Endothelial cell of umbilical vein (primary cell): ENCODE measurements around the gene VEPH1. TPM values are rescaled to one million over a fixed set of nuclear protein-coding genes. Genes with fewer than 3 reads are reported as not detected.

Experiments
- BruUV-seq: library from RNA; stranded (reverse); fragments of 400-500 nt; replicated peaks from 2 replicates; lab custom pipeline; 2021; lab: Mats Ljungman, UMichigan
- CTCF ChIA-PET: fragments of 300-600, 350-600 bp; sonication (Branson Sonifier 250); formaldehyde crosslinking; loops from one replicate; lab custom pipeline; 2021; ENCODE audit warnings: antibody characterized with exemption, inconsistent platforms; lab: Charles Lee
- POLR2A ChIA-PET: fragments of 300-600, 350-600 bp; sonication (Branson Sonifier 250); formaldehyde crosslinking; loops from one replicate; lab custom pipeline; 2021; ENCODE audit warnings: antibody characterized with exemption, inconsistent platforms; lab: Charles Lee
- DNase-seq: peaks from one replicate; pipeline ENCODE4 v3.0.0-alpha.2; 2011; ENCODE audit warnings: low read depth, low spot score
- FAIRE-seq: peaks from 2 replicates; lab custom pipeline; 2011; peaks lifted over from hg19 to GRCh38; lab: Jason Lieb, UNC
- H2AFZ ChIP-seq: 2 replicates; pipeline ENCODE4 v1.6.0; 2012; ENCODE audit warnings: low read depth, low read length, control low read depth, inconsistent platforms
- H3K27ac ChIP-seq: 2 replicates; pipeline ENCODE4 v1.5.1; 2011; ENCODE audit warnings: low read depth, mild to moderate bottlenecking, control low read depth, low read length, moderate library complexity; ENCODE audit not compliant: insufficient read depth
- H3K27me3 ChIP-seq, 2 experiments: 2 replicates each; pipeline versions ENCODE4 v1.6.0 to v1.6.1; 2011; ENCODE audit warnings: low read length in 2 of 2, mixed read lengths in 1 of 2; ENCODE audit not compliant: control insufficient read depth in 2 of 2, insufficient read depth in 2 of 2
- H3K36me3 ChIP-seq, 2 experiments: 2 replicates in 1 of 2; 3 replicates in 1 of 2; pipeline ENCODE4 v1.5.1; 2011; ENCODE audit warnings: low read length in 2 of 2, mild to moderate bottlenecking in 1 of 2, moderate library complexity in 1 of 2; ENCODE audit not compliant: control insufficient read depth in 2 of 2, insufficient read depth in 2 of 2; ENCODE audit errors: extremely low read depth in 1 of 2
- H3K4me1 ChIP-seq: 3 replicates; pipeline ENCODE4 v1.5.1; 2011; ENCODE audit warnings: mild to moderate bottlenecking, low read length; ENCODE audit not compliant: control insufficient read depth, insufficient read depth; ENCODE audit errors: extremely low read depth
- H3K4me2 ChIP-seq: 2 replicates; pipeline ENCODE4 v1.6.1; 2011; ENCODE audit warnings: low read length, control low read depth, mixed read lengths; ENCODE audit not compliant: insufficient read depth
- H3K4me3 ChIP-seq, 3 experiments: fragments of 200-600 bp in 1 of 3; sonication (generic), shearing (Covaris generic) in 1 of 3; replicated peaks in 1 of 3; 2 replicates each; pipeline ENCODE4 v1.5.1; 2011 to 2016; ENCODE audit warnings: control low read depth in 3 of 3, low read length in 3 of 3, mild to moderate bottlenecking in 2 of 3, inconsistent platforms in 1 of 3, low read depth in 1 of 3, moderate library complexity in 1 of 3; ENCODE audit not compliant: insufficient read depth in 1 of 3
- H3K79me2 ChIP-seq: 2 replicates; pipeline ENCODE4 v1.6.0; 2012; ENCODE audit warnings: low read length, inconsistent platforms; ENCODE audit not compliant: control insufficient read depth, insufficient read depth
- H3K9ac ChIP-seq: replicated peaks from 2 replicates; pipeline ENCODE3; 2011; ENCODE audit warnings: low read length, control low read depth; ENCODE audit not compliant: insufficient read depth; ENCODE audit errors: extremely low read depth
- H3K9me1 ChIP-seq: replicated peaks from 3 replicates; pipeline ENCODE4 v1.6.0; 2011; ENCODE audit warnings: mild to moderate bottlenecking, low read length; ENCODE audit not compliant: control insufficient read depth, insufficient read depth; ENCODE audit errors: extremely low read depth
- H3K9me3 ChIP-seq: replicated peaks from 2 replicates; pipeline ENCODE4 v1.5.1; 2012; ENCODE audit warnings: low read length, inconsistent platforms; ENCODE audit not compliant: control insufficient read depth, insufficient read depth
- H4K20me1 ChIP-seq: replicated peaks from 2 replicates; pipeline ENCODE3; 2011; ENCODE audit warnings: mild to moderate bottlenecking, low read length; ENCODE audit not compliant: control insufficient read depth, insufficient read depth; ENCODE audit errors: extremely low read depth
- EZH2 ChIP-seq: IDR thresholded peaks from 2 replicates; pipeline ENCODE4 v1.6.1; 2012; ENCODE audit warnings: borderline replicate concordance, low read depth, mild to moderate bottlenecking, moderate library complexity, low read length, inconsistent platforms; ENCODE audit not compliant: severe bottlenecking
- FOS ChIP-seq: IDR thresholded peaks from 2 replicates; pipeline ENCODE4 v1.6.1; 2011; ENCODE audit warnings: mild to moderate bottlenecking, low read length, moderate library complexity, borderline replicate concordance; ENCODE audit not compliant: insufficient read depth
- GATA2 ChIP-seq: IDR thresholded peaks from 2 replicates; pipeline ENCODE4 v1.7.0; 2011; ENCODE audit warnings: low read depth, mild to moderate bottlenecking, moderate library complexity, mixed read lengths, low read length; ENCODE audit not compliant: insufficient read length, insufficient read depth
- JUN ChIP-seq: IDR thresholded peaks from 2 replicates; pipeline ENCODE4 v1.6.1; 2011; ENCODE audit warnings: borderline replicate concordance, low read depth; ENCODE audit not compliant: insufficient read length, insufficient read depth
- MYC ChIP-seq: IDR thresholded peaks from one replicate; pipeline ENCODE4 v1.6.1; 2011; ENCODE audit warnings: mild to moderate bottlenecking, low read depth, low read length
- POLR2A ChIP-seq: IDR thresholded peaks from 2 replicates; pipeline ENCODE4 v1.6.1; 2012; ENCODE audit warnings: low read depth, mild to moderate bottlenecking, control low read depth, low read length
- POLR2AphosphoS5 ChIP-seq: IDR thresholded peaks from 2 replicates; pipeline ENCODE4 v1.6.1; 2012; ENCODE audit warnings: low read depth, mild to moderate bottlenecking, control low read depth, low read length, moderate library complexity; ENCODE audit not compliant: insufficient read depth
- dilution Hi-C: fragments of 300-500 bp; cut with MboI; formaldehyde crosslinking; loops from one replicate; pipeline ENCODE4 v1.15.0; 2019; ENCODE audit warnings: low sequenced_read_pairs; ENCODE audit not compliant: extremely low pct_ligation_motif_present
- intact Hi-C: fragments of 100-400 bp; cut with micrococcal nuclease; formaldehyde crosslinking; loops from one replicate; pipeline ENCODE4 v1.10.0; 2022
- polyA plus RNA-seq, 4 experiments: library from polyadenylated mRNA; depleted of rRNA in 3 of 4; stranded (reverse) in 3 of 4; unstranded in 1 of 4; fragments of >200 nt; gene quantifications; 2 replicates each; pipeline versions ENCODE4 v1.2.1 to v1.2.3, GENCODE V29; 2011 to 2012; ENCODE audit warnings: missing spikeins in 1 of 4
- total RNA-seq: library from RNA; stranded (reverse); gene quantifications from 2 replicates; pipeline ENCODE4 v1.2.3, GENCODE V29; 2021
- TF ChIP-seq, protein P1 (sequence below), 2 donors: IDR thresholded peaks; 1 replicate in 1 of 2; 2 replicates in 1 of 2; pipeline ENCODE4 v1.5.1; 2011; ENCODE audit warnings: low read length in 2 of 2, mild to moderate bottlenecking in 2 of 2, moderate library complexity in 2 of 2, control low read depth in 1 of 2, inconsistent platforms in 1 of 2, low read depth in 1 of 2; ENCODE audit not compliant: insufficient read depth in 1 of 2; ENCODE audit errors: extremely low read depth in 1 of 2
- TF ChIP-seq, protein P2 (sequence below): IDR thresholded peaks from 2 replicates; pipeline ENCODE4 v1.6.1; 2011; ENCODE audit not compliant: insufficient read depth, insufficient read length

Gene VEPH1
- total and polyA plus RNA-seq, 2 donors (not counting 3 experiments of a cell fraction or from before 2014, with no cell fraction given) = 42.9 to 136 TPM

DNA sequence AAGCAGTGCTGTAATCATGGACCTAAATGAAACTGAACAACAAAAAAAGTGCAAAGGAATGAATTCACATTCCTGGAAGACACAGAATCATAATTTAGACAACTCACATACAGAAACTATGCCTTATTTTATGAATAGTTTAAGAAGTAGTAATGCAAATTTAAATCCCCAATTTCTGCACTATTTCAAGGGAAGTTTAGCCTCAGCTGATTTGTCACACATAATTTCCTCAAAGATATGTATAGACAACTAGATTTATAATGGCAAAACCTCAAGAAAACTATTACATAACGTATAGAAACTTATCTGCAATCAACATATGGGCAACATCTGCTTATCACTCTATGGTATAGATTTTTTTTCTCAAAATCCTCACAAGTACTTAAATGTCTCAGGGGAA, 74.4 kb downstream of the VEPH1 start:
- H3K4me1 ChIP-seq = peaks cover 14% of the 10 kb centered on the region
- BruUV-seq = no TSS peak
- no peak for FAIRE-seq
- H3K27ac ChIP-seq = no peak overlapping the region
- dilution Hi-C loops = no loop called here
- H3K36me3 ChIP-seq = peaks cover 2 to 5% of the 10 kb centered on the region in 2 experiments
- no peak for TF ChIP-seq GATA2
- no peak for TF ChIP-seq MYC
- TF ChIP-seq FOS = no peak
- no peak for TF ChIP-seq EZH2
- TF ChIP-seq, protein P1, sequence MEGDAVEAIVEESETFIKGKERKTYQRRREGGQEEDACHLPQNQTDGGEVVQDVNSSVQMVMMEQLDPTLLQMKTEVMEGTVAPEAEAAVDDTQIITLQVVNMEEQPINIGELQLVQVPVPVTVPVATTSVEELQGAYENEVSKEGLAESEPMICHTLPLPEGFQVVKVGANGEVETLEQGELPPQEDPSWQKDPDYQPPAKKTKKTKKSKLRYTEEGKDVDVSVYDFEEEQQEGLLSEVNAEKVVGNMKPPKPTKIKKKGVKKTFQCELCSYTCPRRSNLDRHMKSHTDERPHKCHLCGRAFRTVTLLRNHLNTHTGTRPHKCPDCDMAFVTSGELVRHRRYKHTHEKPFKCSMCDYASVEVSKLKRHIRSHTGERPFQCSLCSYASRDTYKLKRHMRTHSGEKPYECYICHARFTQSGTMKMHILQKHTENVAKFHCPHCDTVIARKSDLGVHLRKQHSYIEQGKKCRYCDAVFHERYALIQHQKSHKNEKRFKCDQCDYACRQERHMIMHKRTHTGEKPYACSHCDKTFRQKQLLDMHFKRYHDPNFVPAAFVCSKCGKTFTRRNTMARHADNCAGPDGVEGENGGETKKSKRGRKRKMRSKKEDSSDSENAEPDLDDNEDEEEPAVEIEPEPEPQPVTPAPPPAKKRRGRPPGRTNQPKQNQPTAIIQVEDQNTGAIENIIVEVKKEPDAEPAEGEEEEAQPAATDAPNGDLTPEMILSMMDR (IDR thresholded peaks at IDR 0.05; ENCODE audit: extremely low read depth in 1 of 2, insufficient read depth in 1 of 2, low read depth in 1 of 2, low read length in 2 of 2) = no peak
- no peak for TF ChIP-seq POLR2AphosphoS5
- no peak for TF ChIP-seq JUN
- TF ChIP-seq POLR2A = no peak
- TF ChIP-seq, protein P2, sequence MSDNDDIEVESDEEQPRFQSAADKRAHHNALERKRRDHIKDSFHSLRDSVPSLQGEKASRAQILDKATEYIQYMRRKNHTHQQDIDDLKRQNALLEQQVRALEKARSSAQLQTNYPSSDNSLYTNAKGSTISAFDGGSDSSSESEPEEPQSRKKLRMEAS = no peak
- H4K20me1 ChIP-seq = no peaks in the 10 kb centered on the region
- ChIA-PET CTCF (no interaction called here), POLR2A (no interaction called here)
- H3K9me3 ChIP-seq = no peaks in the 10 kb centered on the region
- H3K4me2 ChIP-seq = no peak overlapping the region
- no peak overlapping the region for H2AFZ ChIP-seq
- DNase-seq = no peak
- H3K79me2 ChIP-seq = no peaks in the 10 kb centered on the region
- no peak overlapping the region for H3K9ac ChIP-seq
- H3K9me1 ChIP-seq = no peaks in the 10 kb centered on the region
- H3K27me3 ChIP-seq = no peaks in the 10 kb centered on the region
- intact Hi-C loops = loop anchor here (5.0 kb wide), 1 partner anchor 42 kb away; no protein-coding TSS in a partner anchor
- H3K4me3 ChIP-seq = no peak overlapping the region
